Left cardiac atrium (tissue), 4 donors: ENCODE results near the gene VIPR1. TPM values are rescaled to one million over a fixed set of nuclear protein-coding genes. Genes with fewer than 3 reads are reported as not detected.

Experiments used
- ATAC-seq, 2 donors: fragments of 200-7000 bp; cut with Tn5 transposase; one replicate each; pipeline ENCODE4 v1.9.1; 2020; ENCODE audit warnings: mild to moderate bottlenecking in 2 of 2, moderate library complexity in 2 of 2
- DNase-seq: peaks from one replicate; pipeline ENCODE4 v3.0.0-alpha.2; 2020
- intact Hi-C, 2 donors: fragments of 100-400 bp; cut with DNase I; formaldehyde crosslinking; loops; one replicate each; pipeline versions ENCODE4 v1.14.1 to v1.15.1; 2022 to 2023
- total RNA-seq, 2 donors: library from RNA; stranded (reverse); fragmentation: NEBNext Ultra II Directional; extraction: Animal tissue kit (Norgen Biotek cat#: 25700); gene quantifications; one replicate each; pipeline ENCODE4 v1.2.1, GENCODE V29; 2021
- donor health status: DM: no; HTN: yes; CAD: no.
- donor health status: DM: no; HTN: yes; CAD: no; lungs with severe emphysema.
- donor health status: DM: yes; HTN: yes; CAD: no.
- donor health status: Dilated cardiomyopathy.

Gene VIPR1
- total RNA-seq, 2 donors from 2014 or later, result 4.9 to 5.9 TPM

DNA sequence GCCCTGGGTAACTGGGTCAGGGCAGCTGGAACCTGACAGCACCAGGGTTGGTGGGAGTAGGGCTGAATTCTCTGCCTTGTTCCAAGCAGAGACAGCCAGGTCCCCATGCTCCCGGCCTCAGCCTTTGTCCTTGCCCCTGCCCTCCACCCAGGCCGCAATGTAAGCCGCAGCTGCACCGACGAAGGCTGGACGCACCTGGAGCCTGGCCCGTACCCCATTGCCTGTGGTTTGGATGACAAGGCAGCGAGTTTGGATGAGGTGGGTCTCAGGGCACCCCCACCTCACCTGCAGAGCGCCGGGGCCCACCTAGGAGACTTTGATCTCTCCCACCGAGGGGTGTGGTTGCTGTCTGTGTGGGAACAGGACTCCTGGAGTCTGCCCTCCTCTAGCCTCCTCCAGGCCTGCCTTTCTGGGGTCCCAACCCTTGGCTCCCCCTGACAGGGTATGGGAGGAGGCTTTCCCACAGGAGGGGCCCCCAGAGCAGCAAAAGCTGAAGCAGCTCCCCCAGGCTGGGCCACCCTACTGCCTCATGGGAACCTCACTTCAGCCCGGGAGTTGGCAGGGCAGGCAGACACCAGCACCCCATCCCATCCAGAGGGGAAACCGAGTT, 23.4 kb downstream of the VIPR1 start:
- DNase-seq (no peak), ATAC-seq (no peak)
- intact Hi-C loops, result no loop called here

DNA sequence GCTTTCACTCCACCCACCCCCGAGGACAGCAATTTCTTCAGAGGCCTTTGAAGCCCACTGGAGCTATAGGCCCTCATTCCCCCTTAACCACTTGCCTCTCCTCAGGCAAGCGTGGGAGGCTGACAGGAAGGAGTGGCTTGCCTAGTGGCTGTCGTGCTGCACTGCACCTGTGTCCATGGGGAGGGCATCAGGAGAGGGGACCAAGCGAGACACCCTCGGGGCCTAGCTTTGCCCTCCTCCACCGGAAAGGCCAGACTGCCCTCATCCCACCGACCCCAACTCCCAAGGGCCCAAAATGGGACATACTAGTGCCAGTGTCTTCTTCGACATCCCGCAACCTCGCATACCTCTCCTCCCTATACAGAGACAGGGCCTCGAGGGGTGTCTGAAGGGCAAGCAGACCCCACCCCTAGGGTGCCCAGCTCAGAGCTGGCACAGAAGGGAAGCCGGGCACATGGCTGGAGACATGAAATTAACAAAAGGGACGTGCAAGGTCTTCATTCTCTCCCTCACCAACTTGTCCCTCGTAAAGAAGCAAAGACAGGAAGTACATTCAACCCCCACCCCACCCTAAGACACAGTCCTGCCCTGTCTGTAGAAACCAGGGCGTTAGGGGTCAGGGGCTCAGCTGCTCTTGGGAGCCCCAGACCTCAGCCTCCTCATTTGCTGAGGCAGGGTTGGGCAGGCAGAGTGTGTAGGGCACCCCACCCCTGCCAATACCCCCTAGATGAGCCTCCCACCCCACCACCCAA, 24.3 kb downstream of the VIPR1 start:
- DNase-seq (no peak), ATAC-seq (no peak)
- intact Hi-C loops, result no loop called here

DNA sequence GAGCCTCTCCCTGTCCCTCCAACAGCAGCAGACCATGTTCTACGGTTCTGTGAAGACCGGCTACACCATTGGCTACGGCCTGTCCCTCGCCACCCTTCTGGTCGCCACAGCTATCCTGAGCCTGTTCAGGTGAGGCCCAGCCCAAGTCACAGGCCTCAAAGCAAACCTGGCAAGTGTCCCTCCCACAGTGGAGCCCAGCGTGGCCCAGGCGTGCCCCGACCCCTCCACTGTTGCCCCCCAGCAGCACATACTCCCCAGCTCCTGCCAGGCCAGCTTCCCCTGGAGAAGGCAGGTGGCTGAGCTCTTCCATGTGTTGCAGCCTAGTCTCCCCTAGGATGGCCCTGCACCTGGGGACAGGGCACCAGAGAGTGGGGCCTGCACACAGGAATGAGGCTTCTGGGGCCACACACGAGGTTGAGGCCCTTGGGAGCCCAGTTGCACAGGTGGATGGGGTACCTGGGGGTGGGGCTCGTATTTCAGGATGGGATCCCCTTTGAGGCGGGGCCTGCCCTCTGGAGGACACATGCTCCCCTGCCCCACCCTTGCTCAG, 25.0 kb downstream of the VIPR1 start:
- intact Hi-C loops, result no loop called here
- DNase-seq (no peak), ATAC-seq (no peak)

DNA sequence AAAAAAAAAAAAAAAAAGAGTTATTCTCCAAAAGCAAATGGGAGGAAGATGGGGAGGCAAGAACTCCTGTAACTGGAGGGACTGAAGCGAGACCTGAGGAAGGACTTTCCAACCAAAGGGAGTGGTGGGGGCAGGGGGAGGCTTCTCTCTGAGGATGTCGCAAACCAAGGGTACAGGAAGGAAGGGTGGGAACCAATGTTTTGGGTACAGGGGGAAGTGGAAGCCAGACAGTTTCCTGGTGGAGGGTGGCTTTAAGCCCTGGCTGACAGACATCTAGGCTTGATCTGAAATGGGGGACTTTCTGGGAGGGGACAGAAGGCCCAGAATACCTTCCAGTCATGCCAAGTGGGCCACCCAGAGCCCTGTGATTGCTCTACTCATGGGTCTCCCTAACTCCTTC, 27.0 kb downstream of the VIPR1 start:
- DNase-seq (peak; percentile 27), ATAC-seq (peak in 1 of 2 donors; percentile 36)
- intact Hi-C loops, result no loop called here

DNA sequence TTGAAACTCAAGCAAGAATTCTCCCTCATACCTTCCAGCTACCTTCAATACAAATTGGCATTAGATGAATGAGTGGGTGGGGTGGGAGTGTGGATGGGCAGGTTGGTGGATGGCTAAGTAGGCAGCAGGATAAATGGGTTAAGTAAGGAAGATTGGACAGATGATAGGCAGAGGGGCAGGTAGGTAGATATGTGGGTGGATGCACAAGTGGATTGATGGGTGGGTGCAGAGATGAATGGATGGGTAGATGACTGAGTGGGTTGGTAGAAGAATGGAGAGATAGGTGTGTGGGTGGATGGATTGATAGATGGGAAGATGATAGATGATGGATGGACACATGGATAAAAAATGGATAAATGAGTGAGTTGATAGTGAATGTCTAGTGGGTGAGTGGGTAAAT, 27.6 kb downstream of the VIPR1 start:
- intact Hi-C loops, result no loop called here
- DNase-seq, result peak; percentile 1
- no peak for ATAC-seq

DNA sequence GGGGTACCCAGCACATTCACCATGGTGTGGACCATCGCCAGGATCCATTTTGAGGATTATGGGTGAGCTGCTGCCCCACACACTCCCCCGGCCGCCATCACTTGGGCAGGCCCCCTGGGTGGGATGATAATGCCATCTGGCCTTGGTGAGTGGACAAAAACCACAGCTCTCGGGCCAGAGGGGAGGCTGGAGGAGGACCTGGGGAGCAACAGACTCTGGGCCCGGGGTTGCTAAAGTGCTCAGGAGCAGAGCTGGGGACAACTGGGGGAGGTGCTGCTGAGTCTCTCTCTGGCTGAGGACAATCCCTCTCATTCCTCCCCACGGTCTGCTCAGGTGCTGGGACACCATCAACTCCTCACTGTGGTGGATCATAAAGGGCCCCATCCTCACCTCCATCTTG, 29.0 kb downstream of the VIPR1 start:
- ATAC-seq (no peak), DNase-seq (peak; percentile 12)
- intact Hi-C loops, result no loop called here

DNA sequence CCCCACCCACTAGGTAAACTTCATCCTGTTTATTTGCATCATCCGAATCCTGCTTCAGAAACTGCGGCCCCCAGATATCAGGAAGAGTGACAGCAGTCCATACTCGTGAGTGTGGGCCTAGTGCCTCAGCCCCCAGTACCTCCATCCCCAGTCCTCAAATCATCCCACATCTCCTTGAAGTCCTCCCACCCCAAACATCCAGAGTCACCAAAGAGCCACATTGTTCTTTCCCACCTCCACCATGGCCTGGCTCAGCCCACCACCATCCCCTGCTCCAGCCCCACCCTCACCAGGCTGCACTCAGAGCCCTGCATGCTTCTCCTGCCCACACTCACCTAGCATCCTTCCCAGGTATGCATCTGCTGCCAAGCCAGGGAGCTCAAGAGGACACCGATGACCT, 29.8 kb downstream of the VIPR1 start:
- intact Hi-C loops, result no loop called here
- no peak for DNase-seq
- ATAC-seq, result no peak

DNA sequence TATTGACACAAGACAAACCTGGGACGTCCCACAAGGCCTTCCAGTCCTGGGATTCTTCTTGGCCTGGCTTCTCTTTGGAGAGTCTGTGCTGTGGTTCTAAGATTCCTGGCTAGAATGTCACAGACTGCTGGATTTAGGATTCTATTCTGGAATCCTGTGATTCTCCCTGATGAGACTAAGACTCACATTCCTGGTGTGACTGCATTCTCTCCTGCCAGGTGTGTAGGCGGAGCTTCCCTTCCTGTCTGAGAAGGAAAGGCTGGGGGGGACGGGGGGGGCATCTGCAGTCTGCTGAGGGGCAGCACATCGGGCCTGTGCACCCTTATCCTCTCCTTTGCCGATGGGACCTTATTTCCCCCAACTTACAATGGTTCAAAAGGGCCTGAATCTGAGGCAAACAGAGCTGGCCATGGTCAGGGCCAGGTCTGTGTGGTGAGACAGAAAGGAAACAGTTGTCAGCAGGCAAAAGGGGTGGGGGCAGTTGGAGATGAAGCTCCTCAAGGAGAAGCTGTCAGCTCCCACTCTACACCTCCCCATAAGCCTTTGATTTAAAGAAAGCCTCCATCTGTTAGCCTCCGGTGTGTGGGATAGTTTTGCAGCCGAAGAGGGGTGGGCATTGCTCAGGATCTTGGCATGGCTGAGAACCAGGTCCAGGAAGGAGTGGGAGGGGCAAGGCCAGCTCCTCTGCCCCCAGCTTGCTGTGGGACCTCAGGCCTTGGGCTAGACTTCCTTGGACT, 30.9 kb downstream of the VIPR1 start:
- intact Hi-C loops, result no loop called here
- ATAC-seq, result no peak
- peak; percentile 9 for DNase-seq

DNA sequence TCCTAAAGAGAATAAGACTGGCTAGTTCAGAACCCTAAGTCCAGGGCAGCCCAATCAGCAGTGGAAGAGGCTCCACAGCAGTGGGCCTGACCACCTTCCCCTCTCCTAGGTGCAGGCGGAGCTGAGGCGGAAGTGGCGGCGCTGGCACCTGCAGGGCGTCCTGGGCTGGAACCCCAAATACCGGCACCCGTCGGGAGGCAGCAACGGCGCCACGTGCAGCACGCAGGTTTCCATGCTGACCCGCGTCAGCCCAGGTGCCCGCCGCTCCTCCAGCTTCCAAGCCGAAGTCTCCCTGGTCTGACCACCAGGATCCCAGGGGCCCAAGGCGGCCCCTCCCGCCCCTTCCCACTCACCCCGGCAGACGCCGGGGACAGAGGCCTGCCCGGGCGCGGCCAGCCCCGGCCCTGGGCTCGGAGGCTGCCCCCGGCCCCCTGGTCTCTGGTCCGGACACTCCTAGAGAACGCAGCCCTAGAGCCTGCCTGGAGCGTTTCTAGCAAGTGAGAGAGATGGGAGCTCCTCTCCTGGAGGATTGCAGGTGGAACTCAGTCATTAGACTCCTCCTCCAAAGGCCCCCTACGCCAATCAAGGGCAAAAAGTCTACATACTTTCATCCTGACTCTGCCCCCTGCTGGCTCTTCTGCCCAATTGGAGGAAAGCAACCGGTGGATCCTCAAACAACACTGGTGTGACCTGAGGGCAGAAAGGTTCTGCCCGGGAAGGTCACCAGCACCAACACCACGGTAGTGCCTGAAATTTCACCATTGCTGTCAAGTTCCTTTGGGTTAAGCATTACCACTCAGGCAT, 33.7 kb downstream of the VIPR1 start:
- intact Hi-C loops, result loop anchor here in 1 of 2 donors (5.0 kb wide), 1 partner anchor 34 kb away; the partner anchor contains the start of gene VIPR1
- ATAC-seq (no peak), DNase-seq (no peak)

DNA sequence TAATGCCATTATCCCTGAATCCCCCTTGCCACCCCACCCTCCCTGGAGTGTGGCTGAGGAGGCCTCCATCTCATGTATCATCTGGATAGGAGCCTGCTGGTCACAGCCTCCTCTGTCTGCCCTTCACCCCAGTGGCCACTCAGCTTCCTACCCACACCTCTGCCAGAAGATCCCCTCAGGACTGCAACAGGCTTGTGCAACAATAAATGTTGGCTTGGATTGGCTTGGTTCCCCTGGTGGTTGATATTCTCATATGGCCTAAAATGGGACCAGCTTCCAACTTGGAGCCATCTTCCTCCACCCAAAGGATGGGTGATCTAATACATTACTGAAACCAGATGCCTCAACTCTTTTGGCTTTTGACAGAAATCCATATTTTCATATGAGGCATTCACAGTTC, 34.9 kb downstream of the VIPR1 start:
- DNase-seq (no peak), ATAC-seq (peak in 1 of 2 donors; percentile 65)
- intact Hi-C loops, result loop anchor here in 1 of 2 donors (5.0 kb wide), 1 partner anchor 35 kb away; the partner anchor contains the start of gene VIPR1

DNA sequence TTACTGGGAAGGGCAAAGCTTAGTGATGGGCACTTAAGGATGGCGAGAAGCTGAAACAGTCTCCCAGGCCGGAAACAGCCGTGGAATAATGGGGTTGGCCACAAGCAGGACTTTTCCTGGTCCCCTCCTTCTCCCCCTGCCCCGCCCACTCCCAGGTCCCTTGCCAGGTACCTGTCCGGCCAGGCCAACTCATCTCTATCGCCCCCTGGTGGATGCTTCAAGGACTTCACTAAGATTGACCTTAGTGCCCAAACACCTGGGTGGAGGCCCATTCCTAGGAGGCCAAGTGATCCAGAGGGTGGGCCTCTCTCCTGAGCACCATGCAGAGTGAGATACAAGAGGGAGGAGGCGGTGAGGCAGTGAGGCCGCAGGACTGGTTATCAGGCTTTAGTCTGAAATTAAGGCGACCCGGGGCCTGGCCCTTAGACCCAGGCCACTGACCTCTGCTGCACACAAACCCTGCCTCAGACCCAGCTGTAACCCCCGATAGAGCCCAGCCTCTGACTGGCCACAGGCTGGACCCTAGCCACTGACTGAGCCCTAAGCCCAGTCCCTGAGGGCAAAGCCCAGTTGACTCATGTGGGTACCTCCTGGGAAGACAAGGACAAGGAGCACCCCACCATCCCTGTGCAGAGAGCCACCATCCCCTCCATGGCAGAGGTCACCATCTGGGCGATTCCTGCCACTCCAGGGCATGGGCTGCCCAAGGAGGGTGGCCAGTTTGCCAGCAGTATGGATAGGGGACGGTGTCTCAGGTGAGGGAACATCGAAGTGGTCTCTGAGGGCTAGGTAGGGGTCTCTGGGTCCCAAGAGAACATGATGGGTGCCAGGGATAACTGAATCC, 37.6 kb downstream of the VIPR1 start:
- intact Hi-C loops, result loop anchor here (2.0 to 10.0 kb wide), 3 partner anchors 38 to 305 kb away; partner anchors contain the start of gene VIPR1 (in 1 of the 2)
- DNase-seq, result peak; percentile 49
- ATAC-seq, result peak; percentile 23 to 26

DNA sequence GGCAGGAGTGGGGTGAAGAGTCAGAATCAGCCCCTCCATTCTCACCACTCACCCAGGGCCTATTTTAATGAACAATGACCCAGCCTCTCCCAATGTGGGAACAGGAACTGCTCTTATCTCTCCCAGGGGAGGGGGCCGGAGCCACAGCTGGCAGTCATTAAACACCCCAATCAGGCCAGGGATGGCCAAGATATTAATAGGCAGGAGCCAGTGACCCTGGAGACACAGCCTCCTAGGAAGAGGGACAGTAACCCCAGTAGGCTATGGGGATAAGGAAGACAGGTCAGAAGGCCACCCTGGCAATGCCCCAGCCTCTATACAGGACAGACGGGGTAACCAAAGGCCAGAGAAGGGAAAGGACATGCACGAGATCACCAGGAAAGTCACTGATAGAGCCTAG, 38.6 kb downstream of the VIPR1 start:
- DNase-seq (no peak), ATAC-seq (peak in 1 of 2 donors; percentile 3)
- intact Hi-C loops, result loop anchor here in 1 of 2 donors (10.0 kb wide), 1 partner anchor 306 kb away; no protein-coding TSS in a partner anchor

DNA sequence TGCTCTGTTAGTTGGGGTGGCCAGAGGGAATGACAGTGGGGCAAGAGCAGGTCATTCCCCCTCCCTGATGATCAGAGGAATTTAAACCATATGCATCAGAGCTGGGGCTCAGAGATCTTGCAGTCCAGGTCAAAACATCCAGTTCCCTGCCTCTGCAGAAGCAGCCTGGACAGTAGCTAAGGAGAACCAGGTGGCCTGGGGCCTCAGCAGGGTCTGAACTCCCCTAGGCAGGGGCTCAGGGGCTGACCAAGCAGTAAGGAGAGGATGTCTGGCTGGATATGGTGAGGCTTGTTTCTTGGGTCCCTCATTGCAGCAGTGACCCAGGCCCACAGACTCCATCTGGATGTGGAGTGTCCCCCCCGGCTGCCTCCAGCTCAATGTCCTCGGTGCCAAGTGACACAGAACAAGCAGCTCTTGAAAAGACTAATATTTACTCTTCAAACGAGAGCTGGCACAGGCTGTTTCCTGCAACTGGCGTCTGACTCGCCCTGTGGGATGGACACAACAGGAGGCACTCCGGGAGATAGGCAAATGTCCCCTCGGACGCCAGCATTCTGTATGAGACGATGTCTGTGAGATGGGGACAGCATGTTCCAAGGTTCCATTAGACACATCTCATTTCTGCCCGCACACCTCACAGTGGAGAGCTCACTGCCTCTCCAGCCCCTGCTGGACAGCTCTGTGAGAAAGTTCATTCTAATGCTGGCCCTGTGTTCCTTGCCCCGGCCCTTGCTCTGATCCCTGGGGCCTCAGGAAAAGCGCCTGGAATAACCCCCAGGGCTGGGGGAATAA, 42.2 kb downstream of the VIPR1 start:
- intact Hi-C loops, result loop anchor here (5.0 to 10.0 kb wide), 2 partner anchors 297 to 310 kb away; no protein-coding TSS in a partner anchor
- peak; percentile 75 for DNase-seq
- peak; percentile 60 to 67 for ATAC-seq

DNA sequence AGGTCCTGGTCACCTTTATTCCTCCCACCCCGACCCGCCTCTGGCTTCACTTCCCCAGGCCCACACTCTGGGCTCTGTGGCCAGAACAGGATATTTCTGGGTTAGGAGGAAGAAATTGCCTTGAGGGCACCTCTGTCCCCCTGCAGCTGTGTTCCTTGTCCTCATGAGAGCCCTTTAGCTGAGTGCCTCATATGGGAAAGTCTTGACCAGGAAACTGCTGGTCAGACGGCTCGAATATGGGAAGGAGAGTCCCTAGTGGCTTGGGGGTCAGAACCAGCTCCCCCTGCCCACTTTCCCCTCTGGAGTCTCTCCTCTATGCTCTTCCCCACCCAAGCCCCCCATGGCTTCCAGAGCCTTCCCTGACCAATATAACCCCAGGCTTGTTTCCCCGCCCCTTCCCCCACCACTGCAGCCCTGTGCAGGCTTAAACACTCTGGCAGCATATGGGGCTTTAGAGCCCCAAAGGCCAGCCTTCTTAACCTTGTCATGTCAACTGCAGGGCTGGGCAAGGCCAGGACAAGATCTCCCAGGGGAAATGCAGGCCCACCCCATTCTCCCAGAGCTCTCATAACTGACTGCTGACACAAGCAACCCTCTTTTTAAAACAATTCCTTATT, 42.9 kb downstream of the VIPR1 start:
- no peak for DNase-seq
- intact Hi-C loops, result loop anchor here (5.0 to 10.0 kb wide), 2 partner anchors 298 to 311 kb away; no protein-coding TSS in a partner anchor
- ATAC-seq, result peak; percentile 4 to 14

DNA sequence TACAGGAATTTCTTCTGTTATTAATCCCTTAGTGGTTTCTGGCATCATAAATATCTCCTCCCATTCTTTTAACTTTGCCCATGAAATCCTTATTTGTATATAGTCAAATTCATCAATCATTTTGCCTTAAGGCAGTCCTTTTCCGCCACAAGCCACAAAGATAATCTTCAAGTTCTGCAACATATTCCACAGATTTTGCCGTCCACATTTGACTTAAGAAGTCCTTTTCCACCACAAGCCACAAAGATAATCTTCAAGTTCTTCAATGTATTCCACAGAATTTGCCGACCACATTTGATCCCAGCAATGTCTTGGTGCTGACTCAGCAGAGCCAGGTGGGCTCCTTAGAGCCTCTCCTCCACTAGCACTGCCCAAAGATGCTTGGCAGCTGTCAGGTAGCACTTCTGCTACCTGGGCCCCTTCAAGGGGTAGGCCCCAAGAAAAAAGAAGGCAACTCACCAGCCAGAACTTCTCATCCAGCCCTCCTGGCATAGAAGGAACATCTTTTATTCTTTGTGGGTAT, 44.3 kb downstream of the VIPR1 start:
- no peak for DNase-seq
- intact Hi-C loops, result loop anchor here (5.0 to 10.0 kb wide), 2 partner anchors 299 to 312 kb away; no protein-coding TSS in a partner anchor
- ATAC-seq, result no peak

DNA sequence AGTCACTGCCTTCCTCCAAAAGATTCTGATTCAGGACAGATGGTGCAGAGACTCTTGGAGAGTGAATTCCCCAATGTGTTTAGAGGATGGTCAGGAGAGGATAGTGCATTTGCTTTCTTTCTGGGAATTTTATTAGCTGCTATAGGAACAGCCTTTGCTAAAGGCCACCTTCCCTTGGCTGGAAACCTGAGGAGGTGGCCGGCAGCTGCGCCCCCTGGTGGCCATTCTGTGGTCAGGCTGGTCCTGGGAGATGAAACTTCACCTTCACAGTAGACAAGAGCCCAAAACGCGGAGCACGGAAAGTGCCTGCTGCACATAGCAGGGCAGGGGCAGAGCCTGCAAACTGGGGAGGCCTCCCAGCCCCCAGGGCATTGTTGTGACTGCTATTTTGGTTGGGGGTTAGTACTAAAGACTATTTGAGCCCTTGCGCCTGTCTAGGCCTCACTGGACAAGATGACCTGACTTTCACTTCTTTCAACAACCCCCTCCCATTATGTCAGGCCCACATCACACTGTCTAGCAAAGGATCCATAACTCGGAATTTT, 45.0 kb downstream of the VIPR1 start:
- DNase-seq, result peak; percentile 69
- intact Hi-C loops, result loop anchor here (5.0 to 10.0 kb wide), 2 partner anchors 300 to 313 kb away; no protein-coding TSS in a partner anchor
- peak; percentile 57 to 65 for ATAC-seq
